Loucy (cell line): Measurements from ENCODE around the gene PRPSAP2.

ENCODE experiments used
- EZH2phosphoT487 ChIP-seq: fragments of 200-600 bp; IDR thresholded peaks from 2 replicates; pipeline ENCODE4 v1.6.1; 2018; ENCODE audit warnings: antibody characterized with exemption, mild to moderate bottlenecking, moderate library complexity, borderline replicate concordance
- TF ChIP-seq, protein P1 (sequence below): fragments of 200-600 bp; sonication (generic); conservative IDR thresholded peaks from 2 replicates; pipeline ENCODE4 v1.5.1; 2014; ENCODE audit warnings: mild to moderate bottlenecking, antibody characterized with exemption, low read length

DNA sequence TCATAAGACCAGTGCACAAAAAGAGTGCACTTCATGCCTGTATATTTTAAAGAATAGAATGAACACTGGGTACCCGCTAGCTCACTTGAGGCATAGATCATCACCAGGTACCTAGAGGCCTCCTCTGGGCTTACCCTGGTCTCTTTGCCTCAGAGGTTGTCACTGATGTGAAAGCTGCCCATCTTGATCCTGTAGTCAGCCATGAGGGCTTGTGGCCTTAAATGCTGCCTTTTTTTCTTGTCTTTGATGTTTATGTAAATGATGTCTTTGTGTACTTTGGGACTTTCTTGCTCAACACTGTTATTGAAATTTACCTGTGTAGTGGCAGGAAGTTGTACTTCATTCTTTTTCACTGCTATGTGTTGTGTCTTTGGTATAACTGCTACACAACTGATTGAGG, 67.3 kb downstream of the PRPSAP2 start:
- no peak for TF ChIP-seq EZH2phosphoT487
- TF ChIP-seq, protein P1, sequence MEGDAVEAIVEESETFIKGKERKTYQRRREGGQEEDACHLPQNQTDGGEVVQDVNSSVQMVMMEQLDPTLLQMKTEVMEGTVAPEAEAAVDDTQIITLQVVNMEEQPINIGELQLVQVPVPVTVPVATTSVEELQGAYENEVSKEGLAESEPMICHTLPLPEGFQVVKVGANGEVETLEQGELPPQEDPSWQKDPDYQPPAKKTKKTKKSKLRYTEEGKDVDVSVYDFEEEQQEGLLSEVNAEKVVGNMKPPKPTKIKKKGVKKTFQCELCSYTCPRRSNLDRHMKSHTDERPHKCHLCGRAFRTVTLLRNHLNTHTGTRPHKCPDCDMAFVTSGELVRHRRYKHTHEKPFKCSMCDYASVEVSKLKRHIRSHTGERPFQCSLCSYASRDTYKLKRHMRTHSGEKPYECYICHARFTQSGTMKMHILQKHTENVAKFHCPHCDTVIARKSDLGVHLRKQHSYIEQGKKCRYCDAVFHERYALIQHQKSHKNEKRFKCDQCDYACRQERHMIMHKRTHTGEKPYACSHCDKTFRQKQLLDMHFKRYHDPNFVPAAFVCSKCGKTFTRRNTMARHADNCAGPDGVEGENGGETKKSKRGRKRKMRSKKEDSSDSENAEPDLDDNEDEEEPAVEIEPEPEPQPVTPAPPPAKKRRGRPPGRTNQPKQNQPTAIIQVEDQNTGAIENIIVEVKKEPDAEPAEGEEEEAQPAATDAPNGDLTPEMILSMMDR = no peak
